ENCODE measurements around the gene HOXD3. TPM values are rescaled to one million over a fixed set of nuclear protein-coding genes. Genes with fewer than 3 reads are reported as not detected.

The HOXD3 gene
- total and polyA plus RNA-seq, 2 experiments from 2014 or later: not detected

GRCh38 chr2:176146645-176147044 is 10.5 kb upstream of the HOXD3 start:
- 0 out of 3 replicates have a peak, but pooled peaks cover 2% of the 10 kb centered on the region for H3K9me3 Mint-ChIP-seq

GRCh38 chr2:176147210-176147799 is 9.8 kb upstream of the HOXD3 start:
- ATAC-seq: no peak; the same call in 1 of the 3 replicates
- Histone ChIP-seq H3K4me2 (peak overlapping the region; percentile 43; the same call in 1 of the 2 replicates), H3K4me1 (ENCODE audit: insufficient read depth) (peaks cover 13% of the 10 kb centered on the region), H3K79me2 (replicated peaks; ENCODE audit: insufficient read depth) (no peaks in the 10 kb centered on the region), H2AFZ (no peak overlapping the region), H3K9me2 (ENCODE audit: insufficient read depth) (no peaks in the 10 kb centered on the region), H3K4me3 (peak overlapping the region; percentile 38; the same call in 1 of the 2 replicates), H3K27me3 (ENCODE audit: insufficient read depth) (peaks cover 100% of the 10 kb centered on the region), H4K20me1 (replicated peaks; ENCODE audit: insufficient read depth) (peaks cover 34% of the 10 kb centered on the region), H3K27ac (ENCODE audit: low read depth) (no peak overlapping the region), H3K36me3 (ENCODE audit: insufficient read depth) (no peaks in the 10 kb centered on the region), H3F3A (replicated peaks; ENCODE audit: low read depth) (peaks cover 20% of the 10 kb centered on the region; the same call in 1 of the 2 replicates)
- 0 out of 3 replicates have a peak overlapping the region, but pooled peaks have one; percentile 7 for H3K4me3 Mint-ChIP-seq
- TF ChIP-seq EZH2phosphoT487 (IDR thresholded peaks at IDR 0.05; ENCODE audit: unreplicated experiment): peak; percentile 89
- TF ChIP-seq POLR2AphosphoS5 (IDR thresholded peaks at IDR 0.05; ENCODE audit: low read depth): no peak
- peak; percentile 89 for TF ChIP-seq EZH2 (IDR thresholded peaks at IDR 0.05; ENCODE audit: low read depth, unreplicated experiment)
- H3K27me3 Mint-ChIP-seq (ENCODE audit: insufficient read depth, low read depth, poor library complexity): peaks cover 99% of the 10 kb centered on the region
- no peak for DNase-seq (ENCODE audit: low spot score)
- peaks cover 15% of the 10 kb centered on the region for H3K4me1 Mint-ChIP-seq
- no peaks in the 10 kb centered on the region for H3K36me3 Mint-ChIP-seq (ENCODE audit: low read depth)
- 0 out of 3 replicates have a peak, but pooled peaks cover 2% of the 10 kb centered on the region for H3K9me3 Mint-ChIP-seq
- H3K27ac Mint-ChIP-seq: no peak overlapping the region

More at GRCh38 chr2:176146645-176147044, 10.5 kb upstream of the HOXD3 start:
- Histone ChIP-seq H3K4me1 (ENCODE audit: insufficient read depth) (peaks cover 13% of the 10 kb centered on the region), H3K27me3 (ENCODE audit: insufficient read depth) (peaks cover 100% of the 10 kb centered on the region), H3K4me2 (no peak overlapping the region), H3K9me2 (ENCODE audit: insufficient read depth) (no peaks in the 10 kb centered on the region), H3K79me2 (replicated peaks; ENCODE audit: insufficient read depth) (no peaks in the 10 kb centered on the region), H3F3A (replicated peaks; ENCODE audit: low read depth) (peaks cover 22% of the 10 kb centered on the region; the same call in 1 of the 2 replicates), H3K36me3 (ENCODE audit: insufficient read depth) (no peaks in the 10 kb centered on the region), H4K20me1 (replicated peaks; ENCODE audit: insufficient read depth) (peaks cover 34% of the 10 kb centered on the region), H3K4me3 (no peak overlapping the region), H2AFZ (no peak overlapping the region), H3K27ac (ENCODE audit: low read depth) (no peak overlapping the region)
- Mint-ChIP-seq H3K4me3 (no peak overlapping the region), H3K27me3 (ENCODE audit: insufficient read depth, low read depth, poor library complexity) (peaks cover 100% of the 10 kb centered on the region), H3K27ac (no peak overlapping the region), H3K36me3 (ENCODE audit: low read depth) (no peaks in the 10 kb centered on the region), H3K4me1 (peaks cover 15% of the 10 kb centered on the region)
- DNase-seq (ENCODE audit: low spot score) (no peak), ATAC-seq (no peak)
- TF ChIP-seq ZNF331 (CRISPR knock-in tag; IDR thresholded peaks at IDR 0.05; ENCODE audit: low read depth) (no peak), EZH2 (IDR thresholded peaks at IDR 0.05; ENCODE audit: low read depth, unreplicated experiment) (no peak), STAT1 (IDR thresholded peaks at IDR 0.05; ENCODE audit: unreplicated experiment) (no peak), EZH2phosphoT487 (IDR thresholded peaks at IDR 0.05; ENCODE audit: unreplicated experiment) (no peak), ETS1 (IDR thresholded peaks at IDR 0.05) (no peak), CTCF (conservative IDR thresholded peaks at IDR 0.05; ENCODE audit: low read depth in 2 of 2) (no peak), ZNF114 (CRISPR knock-in tag; IDR thresholded peaks at IDR 0.05) (no peak)
